MM.1S (cell line): Measurements from ENCODE around the gene ACTR3.
"Not testable (repeated sequence)": the region's sequence is repeated elsewhere in the genome, so short reads cannot be mapped to it uniquely, and the experiment has no call there.

Experiments
- DNase-seq: peaks from one replicate; pipeline ENCODE4 v3.0.0-alpha.2; 2015
- H2AFZ ChIP-seq: fragments of 300-600 bp; sonication (generic); 2 replicates; pipeline ENCODE4 v1.6.0; 2016; ENCODE audit warnings: antibody characterized with exemption, low read length
- H3F3A ChIP-seq: fragments of 300-600 bp; sonication (generic); 2 replicates; pipeline ENCODE4 v1.6.1; 2016; ENCODE audit warnings: mild to moderate bottlenecking, antibody characterized with exemption, low read length, moderate library complexity, mixed read lengths; ENCODE audit not compliant: insufficient read depth
- H3K27ac ChIP-seq: fragments of 300-600 bp; sonication (generic); 2 replicates; pipeline ENCODE4 v1.5.1; 2016; ENCODE audit warnings: mild to moderate bottlenecking, low read length
- H3K27me3 ChIP-seq: fragments of 300-600 bp; sonication (generic); replicated peaks from 2 replicates; pipeline ENCODE4 v1.6.0; 2016; ENCODE audit warnings: low read length; ENCODE audit not compliant: insufficient read depth
- H3K36me3 ChIP-seq: fragments of 300-600 bp; sonication (generic); replicated peaks from 2 replicates; pipeline ENCODE4 v1.6.1; 2016; ENCODE audit warnings: mild to moderate bottlenecking, low read length, mixed read lengths; ENCODE audit not compliant: insufficient read depth
- H3K4me1 ChIP-seq: fragments of 300-600 bp; sonication (generic); 2 replicates; pipeline ENCODE4 v1.6.1; 2016; ENCODE audit warnings: low read length, mixed read lengths
- H3K4me2 ChIP-seq: fragments of 300-600 bp; sonication (generic); 2 replicates; pipeline ENCODE4 v1.6.0; 2016; ENCODE audit warnings: low read depth, low read length
- H3K4me3 ChIP-seq: fragments of 300-600 bp; sonication (generic); 2 replicates; pipeline ENCODE4 v1.5.1; 2016; ENCODE audit warnings: low read length, mixed read lengths
- H3K79me2 ChIP-seq: fragments of 300-600 bp; sonication (generic); 2 replicates; pipeline ENCODE4 v1.6.1; 2016; ENCODE audit warnings: mixed run types, low read length, mixed read lengths
- H3K9ac ChIP-seq: fragments of 300-600 bp; sonication (generic); 2 replicates; pipeline ENCODE4 v1.6.1; 2016; ENCODE audit warnings: low read length, mixed read lengths
- H3K9me2 ChIP-seq: fragments of 300-600 bp; sonication (generic); replicated peaks from 2 replicates; pipeline ENCODE4 v1.6.1; 2016; ENCODE audit warnings: mild to moderate bottlenecking, low read length, mixed read lengths; ENCODE audit not compliant: insufficient read depth
- H3K9me3 ChIP-seq: fragments of 300-600 bp; sonication (generic); replicated peaks from 2 replicates; pipeline ENCODE4 v1.6.1; 2016; ENCODE audit warnings: mild to moderate bottlenecking, low read length, mixed read lengths; ENCODE audit not compliant: insufficient read depth
- H4K20me1 ChIP-seq: fragments of 300-600 bp; sonication (generic); 2 replicates; pipeline ENCODE4 v1.6.1; 2016; ENCODE audit warnings: mild to moderate bottlenecking, low read length, moderate library complexity, mixed read lengths; ENCODE audit not compliant: insufficient read depth
- CTCF ChIP-seq: fragments of 300-600 bp; sonication (generic); IDR thresholded peaks from 2 replicates; pipeline ENCODE4 v1.5.1; 2016; ENCODE audit warnings: antibody characterized with exemption, low read length, mixed read lengths
- EZH2 ChIP-seq: fragments of 300-600 bp; sonication (generic); optimal IDR thresholded peaks from 2 replicates; pipeline ENCODE3; 2017; ENCODE audit warnings: low read depth, mild to moderate bottlenecking, antibody characterized with exemption, low read length, mixed read lengths
- EZH2phosphoT487 ChIP-seq: fragments of 300-600 bp; sonication (generic); IDR thresholded peaks from 2 replicates; pipeline ENCODE4 v1.6.1; 2018; ENCODE audit warnings: antibody characterized with exemption, low read length

Gene ACTR3

GRCh38 chr2:113845261-113845660, 44.6 kb upstream of the ACTR3 start:
- Histone ChIP-seq H4K20me1 (no peaks in the 10 kb centered on the region), H3K4me3 (no peak overlapping the region), H3K36me3 (no peaks in the 10 kb centered on the region), H3K9me2 (no peaks in the 10 kb centered on the region), H3K4me2 (no peak overlapping the region), H3K9me3 (no peaks in the 10 kb centered on the region), H3K9ac (no peak overlapping the region), H3F3A (no peaks in the 10 kb centered on the region), H3K79me2 (no peaks in the 10 kb centered on the region), H2AFZ (no peak overlapping the region), H3K27ac (no peak overlapping the region), H3K4me1 (no peaks in the 10 kb centered on the region), H3K27me3 (no peaks in the 10 kb centered on the region)
- TF ChIP-seq CTCF (no peak), EZH2phosphoT487 (no peak), EZH2 (no peak)
- DNase-seq = no peak

GRCh38 chr2:113845796-113846195, 44.1 kb upstream of the ACTR3 start:
- DNase-seq, H3K79me2 ChIP-seq, H3K27ac ChIP-seq, H2AFZ ChIP-seq, H3K27me3 ChIP-seq, H3K4me1 ChIP-seq, H3K36me3 ChIP-seq, H3K4me2 ChIP-seq, H3K9me3 ChIP-seq, H3K9me2 ChIP-seq, H3K4me3 ChIP-seq, H3F3A ChIP-seq, H3K9ac ChIP-seq, H4K20me1 ChIP-seq: not testable (repeated sequence)

GRCh38 chr2:113846429-113846828, 43.5 kb upstream of the ACTR3 start:
- DNase-seq = no peak
- H2AFZ ChIP-seq = no peak overlapping the region
- H4K20me1 ChIP-seq = no peaks in the 10 kb centered on the region
- H3K9me2 ChIP-seq = no peaks in the 10 kb centered on the region
- no peak for TF ChIP-seq EZH2
- no peak for TF ChIP-seq CTCF
- TF ChIP-seq EZH2phosphoT487 = no peak
- no peaks in the 10 kb centered on the region for H3K4me1 ChIP-seq
- H3K27me3 ChIP-seq = no peaks in the 10 kb centered on the region
- no peaks in the 10 kb centered on the region for H3F3A ChIP-seq
- H3K9ac ChIP-seq = no peak overlapping the region
- H3K4me2 ChIP-seq = no peak overlapping the region
- no peaks in the 10 kb centered on the region for H3K36me3 ChIP-seq
- no peak overlapping the region for H3K27ac ChIP-seq
- no peaks in the 10 kb centered on the region for H3K9me3 ChIP-seq
- H3K79me2 ChIP-seq = no peaks in the 10 kb centered on the region
- H3K4me3 ChIP-seq = no peak overlapping the region

- no peak overlapping the region for H3K4me3 ChIP-seq
- no peaks in the 10 kb centered on the region for H4K20me1 ChIP-seq
- no peaks in the 10 kb centered on the region for H3K27me3 ChIP-seq
- no peaks in the 10 kb centered on the region for H3K36me3 ChIP-seq
- H3K79me2 ChIP-seq = no peaks in the 10 kb centered on the region
- H3K4me1 ChIP-seq = no peaks in the 10 kb centered on the region
- TF ChIP-seq EZH2phosphoT487 (no peak), CTCF (no peak), EZH2 (no peak)
- DNase-seq = no peak
- no peak overlapping the region for H2AFZ ChIP-seq
- H3K9ac ChIP-seq = no peak overlapping the region
- no peaks in the 10 kb centered on the region for H3F3A ChIP-seq
- no peak overlapping the region for H3K27ac ChIP-seq
- no peak overlapping the region for H3K4me2 ChIP-seq
- no peaks in the 10 kb centered on the region for H3K9me2 ChIP-seq
- H3K9me3 ChIP-seq = no peaks in the 10 kb centered on the region
Measured at GRCh38 chr2:113847144-113847543, 42.7 kb upstream of the ACTR3 start.
